Mesenchymal stem cell (in vitro differentiated cells and primary cell): ENCODE data around the gene TMEM41B.
A peak's percentile ranks its signal among the peaks of the same experiment; 100 is the strongest.

Source experiments
- DNase-seq: peaks from one replicate; pipeline ENCODE4 v3.0.0-alpha.2; 2013
- H2AFZ ChIP-seq: one replicate; pipeline ENCODE4 v1.6.1; 2013; ENCODE audit warnings: low read depth, mild to moderate bottlenecking, control low read depth, inconsistent platforms, low read length, moderate library complexity
- H2AK5ac ChIP-seq: 2 replicates; pipeline ENCODE4 v1.6.1; 2013; ENCODE audit warnings: low read length, moderate library complexity, mild to moderate bottlenecking, inconsistent platforms; ENCODE audit not compliant: severe bottlenecking
- H2BK120ac ChIP-seq: one replicate; pipeline ENCODE4 v1.6.1; 2013; ENCODE audit warnings: low read depth, mild to moderate bottlenecking, inconsistent platforms, low read length, moderate library complexity
- H2BK12ac ChIP-seq, 2 experiments: one replicate each; pipeline ENCODE4 v1.6.1; 2013; ENCODE audit warnings: inconsistent platforms in 2 of 2, low read length in 2 of 2, mild to moderate bottlenecking in 2 of 2, moderate library complexity in 2 of 2, control low read depth in 1 of 2
- H2BK15ac ChIP-seq: one replicate; pipeline ENCODE4 v1.6.1; 2013; ENCODE audit warnings: mild to moderate bottlenecking, low read depth, inconsistent platforms; ENCODE audit not compliant: poor library complexity, severe bottlenecking
- H2BK5ac ChIP-seq: 2 replicates; pipeline ENCODE4 v1.6.1; 2013; ENCODE audit warnings: low read depth, mild to moderate bottlenecking, low read length, control low read depth, inconsistent platforms; ENCODE audit not compliant: poor library complexity, severe bottlenecking
- H3K14ac ChIP-seq, 2 experiments: one replicate each; pipeline ENCODE4 v1.6.1; 2013; ENCODE audit warnings: inconsistent platforms in 2 of 2, low read length in 2 of 2, control low read depth in 1 of 2, mild to moderate bottlenecking in 1 of 2, moderate library complexity in 1 of 2
- H3K18ac ChIP-seq, 2 experiments: one replicate each; pipeline ENCODE4 v1.6.1; 2013; ENCODE audit warnings: inconsistent platforms in 2 of 2, low read length in 2 of 2, control low read depth in 1 of 2, low read depth in 1 of 2, mild to moderate bottlenecking in 1 of 2
- H3K23ac ChIP-seq, 2 experiments: one replicate each; pipeline ENCODE4 v1.6.1; 2013; ENCODE audit warnings: inconsistent platforms in 2 of 2, low read length in 2 of 2, mild to moderate bottlenecking in 2 of 2, moderate library complexity in 2 of 2, control low read depth in 1 of 2
- H3K27ac ChIP-seq: 2 replicates; pipeline ENCODE4 v1.5.1; 2013; ENCODE audit warnings: mild to moderate bottlenecking, moderate library complexity, low read length, control low read depth, inconsistent platforms; ENCODE audit not compliant: poor library complexity, severe bottlenecking
- H3K27me3 ChIP-seq, 2 experiments: 2 replicates each; pipeline versions ENCODE4 v1.6.1 to v1.7.0; 2013; ENCODE audit warnings: low read length in 2 of 2, mild to moderate bottlenecking in 2 of 2, moderate library complexity in 2 of 2, control low read depth in 1 of 2, inconsistent platforms in 1 of 2; ENCODE audit not compliant: control insufficient read depth in 1 of 2, insufficient read depth in 1 of 2
- H3K36me3 ChIP-seq, 2 experiments: 2 replicates each; pipeline versions ENCODE4 v1.6.1 to v1.7.0; 2013; ENCODE audit warnings: low read length in 2 of 2, control low read depth in 1 of 2, inconsistent platforms in 1 of 2, low read depth in 1 of 2, mild to moderate bottlenecking in 1 of 2; ENCODE audit not compliant: insufficient read depth in 2 of 2, control insufficient read depth in 1 of 2
- H3K4ac ChIP-seq, 2 experiments: one replicate each; pipeline ENCODE4 v1.6.1; 2013; ENCODE audit warnings: inconsistent platforms in 2 of 2, low read length in 2 of 2, mild to moderate bottlenecking in 2 of 2, moderate library complexity in 2 of 2, control low read depth in 1 of 2, low read depth in 1 of 2
- H3K4me1 ChIP-seq: 2 replicates; pipeline ENCODE4 v1.6.1; 2013; ENCODE audit warnings: low read depth, low read length, control low read depth; ENCODE audit not compliant: control insufficient read depth, insufficient read depth
- H3K4me2 ChIP-seq: 2 replicates; pipeline ENCODE4 v1.6.1; 2013; ENCODE audit warnings: low read length, mild to moderate bottlenecking, inconsistent platforms; ENCODE audit not compliant: poor library complexity, severe bottlenecking
- H3K4me3 ChIP-seq, 2 experiments: 2 replicates each; pipeline versions ENCODE4 v1.5.1 to v1.7.0; 2013; ENCODE audit warnings: low read length in 2 of 2, mild to moderate bottlenecking in 2 of 2, control low read depth in 1 of 2, low read depth in 1 of 2; ENCODE audit not compliant: insufficient read depth in 1 of 2
- H3K79me1 ChIP-seq: replicated peaks from 2 replicates; pipeline ENCODE4 v1.6.1; 2013; ENCODE audit warnings: mild to moderate bottlenecking, control low read depth, low read length, inconsistent platforms; ENCODE audit not compliant: poor library complexity, severe bottlenecking
- H3K9ac ChIP-seq: 2 replicates; pipeline ENCODE4 v1.7.0; 2013; ENCODE audit warnings: mild to moderate bottlenecking, low read length, moderate library complexity
- H3K9me3 ChIP-seq: 2 replicates; pipeline ENCODE4 v1.7.0; 2013; ENCODE audit warnings: mild to moderate bottlenecking, low read length; ENCODE audit not compliant: control insufficient read depth
- H4K8ac ChIP-seq: one replicate; pipeline ENCODE4 v1.6.1; 2013; ENCODE audit warnings: inconsistent platforms, mild to moderate bottlenecking, low read length, moderate library complexity
- H4K91ac ChIP-seq: one replicate; pipeline ENCODE4 v1.6.1; 2013; ENCODE audit warnings: mild to moderate bottlenecking, low read length, inconsistent platforms
- WGBS: methylation state at CpG from one replicate; pipeline ENCODE4 v1.1.7; 2013; ENCODE audit warnings: mixed read lengths; 5-methylcytosine and 5-hydroxymethylcytosine counted together

Gene TMEM41B

DNA sequence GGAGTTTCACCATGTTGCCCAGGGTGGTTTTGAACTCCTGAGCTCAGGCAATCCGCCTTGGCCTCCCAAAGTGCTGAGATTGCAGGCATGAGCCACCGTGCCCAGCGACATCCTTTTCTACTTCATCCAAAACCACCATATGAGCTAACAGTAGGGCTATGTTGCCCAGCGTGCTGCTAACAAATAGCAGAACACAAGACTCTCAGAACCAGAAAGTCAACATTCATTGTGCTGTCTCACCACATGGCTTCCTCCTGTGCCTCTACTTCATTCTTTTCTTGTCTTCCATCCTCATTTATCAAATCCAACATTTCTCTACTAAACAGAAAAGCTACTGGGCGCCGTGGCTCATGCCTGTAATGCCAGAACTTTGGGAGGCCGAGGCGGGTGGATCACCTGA lies 37.2 kb downstream of the TMEM41B start:
- no peaks in the 10 kb centered on the region for H3K9me3 ChIP-seq
- H3K4me1 ChIP-seq = peaks cover 5% of the 10 kb centered on the region
- H3K27ac ChIP-seq = no peak overlapping the region
- no peak overlapping the region for H4K8ac ChIP-seq
- peaks cover 1% of the 10 kb centered on the region for H3K79me1 ChIP-seq
- 96% methylated on average over 8 of the region's 8 CpGs for WGBS
- no peak overlapping the region for H3K23ac ChIP-seq
- DNase-seq = no peak
- H2AK5ac ChIP-seq = no peak overlapping the region
- H2BK120ac ChIP-seq = no peak overlapping the region
- no peak overlapping the region for H3K18ac ChIP-seq
- no peak overlapping the region for H2BK12ac ChIP-seq
- H3K36me3 ChIP-seq = peaks cover 9 to 26% of the 10 kb centered on the region in 2 experiments
- no peaks in the 10 kb centered on the region for H3K27me3 ChIP-seq
- no peak overlapping the region for H3K4ac ChIP-seq
- H3K9ac ChIP-seq = no peak overlapping the region
- H3K14ac ChIP-seq = no peak overlapping the region
- H2AFZ ChIP-seq = no peak overlapping the region
- H2BK5ac ChIP-seq = no peak overlapping the region
- H4K91ac ChIP-seq = no peak overlapping the region
- no peak overlapping the region for H3K4me2 ChIP-seq
- no peak overlapping the region for H2BK15ac ChIP-seq
- no peak overlapping the region for H3K4me3 ChIP-seq

GRCh38 chr11:9276571-9276970 lies 37.8 kb downstream of the TMEM41B start:
- H3K4me2 ChIP-seq = no peak overlapping the region
- H2AFZ ChIP-seq = no peak overlapping the region
- H3K4ac ChIP-seq = no peak overlapping the region
- H2AK5ac ChIP-seq = no peak overlapping the region
- H3K4me1 ChIP-seq = peaks cover 5% of the 10 kb centered on the region
- no peak overlapping the region for H2BK15ac ChIP-seq
- H4K8ac ChIP-seq = peak overlapping the region; percentile 19
- peaks cover 9 to 21% of the 10 kb centered on the region in 2 experiments for H3K36me3 ChIP-seq
- H3K18ac ChIP-seq = no peak overlapping the region
- H3K4me3 ChIP-seq = no peak overlapping the region
- no peak overlapping the region for H3K14ac ChIP-seq
- no peak overlapping the region for H2BK12ac ChIP-seq
- DNase-seq = no peak
- no peaks in the 10 kb centered on the region for H3K27me3 ChIP-seq
- no peak overlapping the region for H2BK120ac ChIP-seq
- no peak overlapping the region for H2BK5ac ChIP-seq
- H3K79me1 ChIP-seq = peaks cover 1% of the 10 kb centered on the region
- no peak overlapping the region for H4K91ac ChIP-seq
- H3K9me3 ChIP-seq = no peaks in the 10 kb centered on the region
- H3K9ac ChIP-seq = no peak overlapping the region
- WGBS = 99% methylated on average over 3 of the region's 3 CpGs
- no peak overlapping the region for H3K23ac ChIP-seq
- no peak overlapping the region for H3K27ac ChIP-seq

GRCh38 chr11:9274499-9275258 lies 39.7 kb downstream of the TMEM41B start:
- DNase-seq = no peak
- Histone ChIP-seq H2BK120ac (no peak overlapping the region), H3K4me1 (peaks cover 3% of the 10 kb centered on the region), H4K91ac (no peak overlapping the region), H2BK12ac (peak overlapping the region in 1 of 2 experiments; percentile 60), H3K79me1 (peaks cover 1% of the 10 kb centered on the region), H3K14ac (no peak overlapping the region), H3K4ac (peak overlapping the region in 1 of 2 experiments; percentile 67), H3K36me3 (peaks cover 5 to 9% of the 10 kb centered on the region in 2 experiments), H2BK5ac (no peak overlapping the region), H3K18ac (peak overlapping the region; percentile 4 to 30), H3K9ac (no peak overlapping the region), H3K4me3 (no peak overlapping the region), H3K4me2 (no peak overlapping the region), H4K8ac (no peak overlapping the region), H2AFZ (no peak overlapping the region), H3K23ac (no peak overlapping the region), H2BK15ac (no peak overlapping the region), H2AK5ac (no peak overlapping the region), H3K9me3 (no peaks in the 10 kb centered on the region), H3K27ac (no peak overlapping the region), H3K27me3 (no peaks in the 10 kb centered on the region)
- WGBS = 95% methylated on average over 8 of the region's 8 CpGs

GRCh38 chr11:9273376-9274336 lies 40.7 kb downstream of the TMEM41B start:
- Histone ChIP-seq H3K27ac (no peak overlapping the region), H3K9ac (no peak overlapping the region), H2BK15ac (no peak overlapping the region), H3K79me1 (peaks cover 1% of the 10 kb centered on the region), H3K4me3 (no peak overlapping the region), H3K27me3 (no peaks in the 10 kb centered on the region), H3K9me3 (no peaks in the 10 kb centered on the region), H3K4ac (no peak overlapping the region), H2BK5ac (no peak overlapping the region), H3K4me1 (peaks cover 3% of the 10 kb centered on the region), H2BK12ac (no peak overlapping the region), H3K18ac (no peak overlapping the region), H3K36me3 (peaks cover 5% of the 10 kb centered on the region in 2 experiments), H2AFZ (no peak overlapping the region), H2AK5ac (no peak overlapping the region), H4K8ac (peak overlapping the region; percentile 41), H3K14ac (no peak overlapping the region), H2BK120ac (no peak overlapping the region), H4K91ac (no peak overlapping the region), H3K23ac (no peak overlapping the region), H3K4me2 (no peak overlapping the region)
- peak; percentile 89 for DNase-seq
- WGBS = 98% methylated on average over 15 of the region's 15 CpGs
